SK-N-SH (cell line): ENCODE measurements around the gene ATP6V0A1. TPM values are rescaled to one million over a fixed set of nuclear protein-coding genes. Genes with fewer than 3 reads are reported as not detected.
A peak's percentile ranks its signal among the peaks of the same experiment; 100 is the strongest.

Experiments used
- CTCF ChIA-PET: fragments of 300-600, 350-600 bp; formaldehyde crosslinking; extraction: SDS; loops from one replicate; lab custom pipeline; 2021; lab: Yijun Ruan, JAX
- POLR2A ChIA-PET: fragments of 350-600 bp; sonication (Branson Sonifier 250); formaldehyde crosslinking; extraction: SDS; loops from one replicate; lab custom pipeline; 2020; ENCODE audit warnings: antibody characterized with exemption, inconsistent platforms; lab: Yijun Ruan, JAX
- DNase-seq: peaks from one replicate; pipeline ENCODE4 v3.0.0; 2012
- H2AFZ ChIP-seq: fragments of 200-600 bp; sonication (generic); 2 replicates; pipeline ENCODE4 v1.8.1; 2016; ENCODE audit warnings: antibody characterized with exemption, mild to moderate bottlenecking, low read depth
- H3F3A ChIP-seq: fragments of 200-600 bp; sonication (generic); replicated peaks from 2 replicates; pipeline ENCODE3; 2016; ENCODE audit warnings: antibody characterized with exemption, mild to moderate bottlenecking; ENCODE audit not compliant: insufficient read depth
- H3K27ac ChIP-seq, 2 experiments: fragments of 200-500 bp in 1 of 2; fragments of 200-600 bp in 1 of 2; sonication (Bioruptor generic) in 1 of 2; sonication (generic), shearing (Covaris generic) in 1 of 2; 2 replicates each; pipeline versions ENCODE4 v1.5.1 to v1.6.1; 2014 to 2016; ENCODE audit warnings: low read depth in 2 of 2, inconsistent platforms in 1 of 2, low read length in 1 of 2, mild to moderate bottlenecking in 1 of 2, mixed read lengths in 1 of 2
- H3K27me3 ChIP-seq: fragments of 200-600 bp; sonication (generic), shearing (Covaris generic); 2 replicates; pipeline ENCODE4 v1.6.1; 2016; ENCODE audit warnings: mixed run types; ENCODE audit not compliant: insufficient read depth
- H3K36me3 ChIP-seq, 2 experiments: fragments of 200-500 bp in 1 of 2; fragments of 200-600 bp in 1 of 2; sonication (Bioruptor generic) in 1 of 2; sonication (generic) in 1 of 2; replicated peaks in 1 of 2; 2 replicates each; pipeline versions ENCODE3 to v1.5.1; 2014 to 2016; ENCODE audit warnings: low read length in 1 of 2, mild to moderate bottlenecking in 1 of 2; ENCODE audit not compliant: insufficient read depth in 2 of 2, control insufficient read depth in 1 of 2
- H3K4me1 ChIP-seq, 2 experiments: fragments of 200-500 bp in 1 of 2; fragments of 200-600 bp in 1 of 2; sonication (Bioruptor generic) in 1 of 2; sonication (generic), shearing (Covaris generic) in 1 of 2; 2 replicates each; pipeline versions ENCODE4 v1.5.1 to v1.6.1; 2014 to 2016; ENCODE audit warnings: low read depth in 1 of 2, low read length in 1 of 2, mixed run types in 1 of 2; ENCODE audit not compliant: insufficient read depth in 2 of 2, control insufficient read depth in 1 of 2
- H3K4me2 ChIP-seq: fragments of 200-600 bp; sonication (generic), shearing (Covaris generic); 2 replicates; pipeline ENCODE4 v1.6.1; 2017; ENCODE audit warnings: mixed run types
- H3K4me3 ChIP-seq, 2 experiments: fragments of 200-500 bp in 1 of 2; fragments of 200-600 bp in 1 of 2; sonication (Bioruptor generic) in 1 of 2; sonication (generic), shearing (Covaris generic) in 1 of 2; 2 replicates each; pipeline versions ENCODE4 v1.5.1 to v1.8.1; 2014 to 2016; ENCODE audit warnings: low read depth in 2 of 2, inconsistent platforms in 1 of 2, low read length in 1 of 2, mild to moderate bottlenecking in 1 of 2, mixed read lengths in 1 of 2, moderate library complexity in 1 of 2
- H3K79me2 ChIP-seq: fragments of 200-600 bp; sonication (generic); 2 replicates; pipeline ENCODE4 v1.8.1; 2017; ENCODE audit warnings: mild to moderate bottlenecking; ENCODE audit not compliant: insufficient read depth
- H3K9ac ChIP-seq: fragments of 200-600 bp; sonication (generic); 2 replicates; pipeline ENCODE4 v1.6.1; 2017; ENCODE audit warnings: mixed run types
- H3K9me2 ChIP-seq: fragments of 200-600 bp; sonication (generic); 2 replicates; pipeline ENCODE4 v1.6.1; 2017; ENCODE audit warnings: mixed run types
- H3K9me3 ChIP-seq: fragments of 200-600 bp; sonication (generic); 2 replicates; pipeline ENCODE4 v1.6.1; 2017; ENCODE audit warnings: mixed run types, mild to moderate bottlenecking, moderate library complexity
- H4K20me1 ChIP-seq: fragments of 200-600 bp; sonication (generic); 2 replicates; pipeline ENCODE4 v1.6.1; 2017; ENCODE audit warnings: mild to moderate bottlenecking, mixed run types; ENCODE audit not compliant: insufficient read depth
- CTCF ChIP-seq: fragments of 200-600 bp; sonication (generic); IDR thresholded peaks from 2 replicates; pipeline ENCODE4 v1.6.1; 2017; ENCODE audit warnings: antibody characterized with exemption, mild to moderate bottlenecking, moderate library complexity
- EP300 ChIP-seq, 2 experiments: IDR thresholded peaks; 2 replicates each; pipeline versions ENCODE4 v1.4.0 to v1.6.1; 2012; ENCODE audit warnings: borderline replicate concordance in 1 of 2, low read depth in 1 of 2, low read length in 1 of 2
- EZH2phosphoT487 ChIP-seq: fragments of 200-600 bp; sonication (generic); IDR thresholded peaks from 2 replicates; pipeline ENCODE4 v1.6.1; 2017; ENCODE audit warnings: low read depth, mixed run types, mild to moderate bottlenecking, antibody characterized with exemption, moderate library complexity, borderline replicate concordance
- GATA2 ChIP-seq: sonication (generic); formaldehyde crosslinking; IDR thresholded peaks from 2 replicates; pipeline ENCODE4 v1.5.0; 2020; ENCODE audit warnings: mild to moderate bottlenecking, missing genetic modification reagents
- MEF2A ChIP-seq: IDR thresholded peaks from 2 replicates; pipeline ENCODE4 v1.4.0; 2012; ENCODE audit warnings: low read depth, borderline replicate concordance
- MXI1 ChIP-seq: IDR thresholded peaks from 2 replicates; pipeline ENCODE4 v1.6.1; 2012; ENCODE audit warnings: mild to moderate bottlenecking, low read depth, low read length, improper control_type of control experiment
- NRF1 ChIP-seq: IDR thresholded peaks from 2 replicates; pipeline ENCODE4 v1.6.1; 2012; ENCODE audit warnings: low read depth, mild to moderate bottlenecking, low read length
- POLR2AphosphoS5 ChIP-seq: IDR thresholded peaks from 2 replicates; pipeline ENCODE4 v1.6.1; 2012; ENCODE audit warnings: low read depth, low read length
- RAD21 ChIP-seq: IDR thresholded peaks from 2 replicates; pipeline ENCODE4 v1.6.1; 2012; ENCODE audit warnings: mild to moderate bottlenecking, low read length
- RCOR1 ChIP-seq: fragments of 150-350 bp; IDR thresholded peaks from 2 replicates; pipeline ENCODE4 v1.6.1; 2017; ENCODE audit warnings: antibody characterized with exemption, low read length
- RFX5 ChIP-seq: IDR thresholded peaks from 2 replicates; pipeline ENCODE4 v1.6.1; 2012; ENCODE audit warnings: mild to moderate bottlenecking, improper control_type of control experiment, low read length
- SIN3A ChIP-seq: IDR thresholded peaks from 2 replicates; pipeline ENCODE4 v1.6.1; 2012; ENCODE audit warnings: low read depth, mild to moderate bottlenecking, low read length, moderate library complexity, borderline replicate concordance
- ZBTB33 ChIP-seq: IDR thresholded peaks from 2 replicates; pipeline ENCODE4 v1.4.0; 2012; ENCODE audit warnings: low read depth, borderline replicate concordance
- WGBS: methylation state at CpG from one replicate; pipeline ENCODE4 v1.1.6; 2017; ENCODE audit warnings: low lambda C conversion rate; 5-methylcytosine and 5-hydroxymethylcytosine counted together
- polyA plus RNA-seq, 3 experiments: library from polyadenylated mRNA; depleted of rRNA; stranded (reverse); fragments of >200 nt; gene quantifications; 2 replicates each; pipeline ENCODE4 v1.2.3, GENCODE V29; 2012

Gene ATP6V0A1
- polyA plus RNA-seq, 1 of the 3 experiments (the other 2 are of a cell fraction), result 31.7 TPM

DNA sequence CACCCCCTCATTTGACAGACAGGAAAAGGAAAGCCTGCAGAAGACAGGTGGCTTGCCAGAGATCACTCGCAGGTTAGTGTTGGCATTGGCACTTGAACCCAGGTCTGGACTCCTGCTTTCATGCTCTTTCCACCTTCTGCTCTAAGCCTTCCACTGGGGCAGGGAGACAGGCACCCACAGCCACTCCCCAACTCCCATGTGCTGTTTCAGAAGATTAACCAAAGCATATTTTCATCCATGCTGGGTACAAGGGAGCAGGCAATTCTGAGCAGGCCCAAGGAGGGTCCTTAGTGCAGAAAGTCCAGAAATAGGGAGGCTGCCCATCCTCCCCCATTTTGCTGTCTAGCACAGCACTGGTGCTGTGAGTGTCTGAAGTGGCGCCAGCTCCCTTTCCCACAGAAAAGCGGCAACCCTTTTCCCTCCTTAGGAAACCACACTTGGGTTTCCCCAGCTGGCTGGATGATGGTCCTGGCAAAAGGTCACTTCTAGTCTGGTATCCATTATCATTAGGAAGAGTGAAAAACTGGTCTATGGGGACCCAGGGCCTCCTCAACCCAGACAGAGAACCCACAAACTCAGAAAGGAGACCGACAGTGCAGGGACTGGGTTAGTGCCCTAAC is 33.6 kb upstream of the ATP6V0A1 start:
- Histone ChIP-seq H3K27me3 (no peaks in the 10 kb centered on the region), H3K27ac (peak overlapping the region in 1 of 2 experiments; percentile 31; a peak in 2 of 4 replicates), H4K20me1 (peaks cover 20% of the 10 kb centered on the region), H3K79me2 (peaks cover 40% of the 10 kb centered on the region), H3K4me1 (peaks cover 4% of the 10 kb centered on the region in 2 experiments; a peak in 2 of 4 replicates), H3K9me2 (no peaks in the 10 kb centered on the region), H2AFZ (no peak overlapping the region), H3K4me2 (peak overlapping the region; percentile 29), H3K9ac (no peak overlapping the region), H3F3A (peaks cover 41% of the 10 kb centered on the region), H3K36me3 (peaks cover 0 to 12% of the 10 kb centered on the region in 2 experiments), H3K4me3 (no peak overlapping the region), H3K9me3 (no peaks in the 10 kb centered on the region)
- ChIA-PET POLR2A (no interaction called here), CTCF (interaction anchor here (1.3 to 3.1 kb wide), 4 partner anchors 19 to 251 kb away, joined by 3 to 13 read pairs (median 5); no protein-coding TSS in a partner anchor)
- WGBS, result 83% methylated on average over 4 of the region's 4 CpGs
- TF ChIP-seq GATA2 (no peak), RFX5 (no peak), RAD21 (no peak), EP300 (IDR thresholded peaks at IDR 0.05; ENCODE audit: borderline replicate concordance in 1 of 2, low read depth in 1 of 2, low read length in 1 of 2) (no peak), NRF1 (no peak), ZBTB33 (no peak), RCOR1 (no peak), MXI1 (no peak), MEF2A (no peak), POLR2AphosphoS5 (no peak), EZH2phosphoT487 (no peak), SIN3A (no peak), CTCF (no peak)
- DNase-seq, result no peak
